Muscle of arm (tissue), 12 donors: ENCODE results near the gene APOC1. TPM values are rescaled to one million over a fixed set of nuclear protein-coding genes. Genes with fewer than 3 reads are reported as not detected.

Experiments used
- DNase-seq: peaks from one replicate; pipeline ENCODE4 v3.0.0-alpha.2; 2013
- polyA plus RNA-seq, 12 donors: library from polyadenylated mRNA; unstranded; fragments of 120-200 nt; gene quantifications; one replicate each; pipeline ENCODE4 v1.2.1, GENCODE V29; 2013; ENCODE audit not compliant: insufficient read length in 12 of 12

APOC1 gene
- polyA plus RNA-seq, 12 donors, result 7.9 to 62.6 (median 15.9) TPM; not detected in 1

DNA sequence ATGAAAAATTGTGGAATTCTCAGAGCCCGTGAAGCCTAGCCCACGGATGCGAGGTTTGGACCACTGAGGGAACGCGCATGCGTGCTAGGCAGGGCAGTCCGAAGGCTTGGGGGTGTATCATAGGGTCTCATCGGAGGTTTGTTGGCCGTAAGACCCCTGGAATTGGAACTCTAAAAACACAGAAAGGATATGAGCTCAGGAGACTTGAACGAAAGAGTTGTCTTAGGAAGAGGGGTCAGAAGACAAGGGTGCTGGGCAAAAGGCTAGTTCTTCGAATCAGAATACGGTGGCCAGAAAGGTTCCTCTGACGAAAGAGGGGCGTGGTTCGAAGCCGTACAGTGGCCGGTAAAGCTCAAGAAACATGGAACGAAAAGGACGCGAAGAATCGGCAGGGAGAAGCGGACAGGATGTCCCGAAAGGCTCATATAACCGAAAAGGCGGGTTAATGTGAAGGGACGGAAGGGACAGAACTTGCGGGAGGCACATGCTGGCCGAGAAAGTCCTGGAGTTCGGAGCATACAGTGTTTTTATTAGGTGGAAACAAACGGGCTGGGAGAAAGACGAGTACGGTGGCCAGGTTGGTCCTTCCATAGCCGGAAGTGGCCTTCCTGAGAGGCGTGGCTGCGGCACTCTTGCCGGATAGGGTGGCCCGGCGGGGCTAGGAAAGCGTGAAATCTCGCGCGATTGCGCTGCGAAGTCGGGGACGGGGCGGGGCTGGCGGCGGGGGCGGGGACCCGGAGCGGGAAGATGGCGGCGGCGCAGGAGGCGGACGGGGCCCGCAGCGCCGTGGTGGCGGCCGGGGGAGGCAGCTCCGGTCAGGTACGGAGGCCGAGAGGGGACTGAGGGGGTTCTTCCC lies 40.5 kb downstream of the APOC1 start, which contains the start of gene CLPTM1:
Gene CLPTM1, plus strand, starts transcription at position 732 of the 856 bp plus-strand sequence. Its CDS starts 16 bp downstream, at position 748.
- DNase-seq, result peak; percentile 97

DNA sequence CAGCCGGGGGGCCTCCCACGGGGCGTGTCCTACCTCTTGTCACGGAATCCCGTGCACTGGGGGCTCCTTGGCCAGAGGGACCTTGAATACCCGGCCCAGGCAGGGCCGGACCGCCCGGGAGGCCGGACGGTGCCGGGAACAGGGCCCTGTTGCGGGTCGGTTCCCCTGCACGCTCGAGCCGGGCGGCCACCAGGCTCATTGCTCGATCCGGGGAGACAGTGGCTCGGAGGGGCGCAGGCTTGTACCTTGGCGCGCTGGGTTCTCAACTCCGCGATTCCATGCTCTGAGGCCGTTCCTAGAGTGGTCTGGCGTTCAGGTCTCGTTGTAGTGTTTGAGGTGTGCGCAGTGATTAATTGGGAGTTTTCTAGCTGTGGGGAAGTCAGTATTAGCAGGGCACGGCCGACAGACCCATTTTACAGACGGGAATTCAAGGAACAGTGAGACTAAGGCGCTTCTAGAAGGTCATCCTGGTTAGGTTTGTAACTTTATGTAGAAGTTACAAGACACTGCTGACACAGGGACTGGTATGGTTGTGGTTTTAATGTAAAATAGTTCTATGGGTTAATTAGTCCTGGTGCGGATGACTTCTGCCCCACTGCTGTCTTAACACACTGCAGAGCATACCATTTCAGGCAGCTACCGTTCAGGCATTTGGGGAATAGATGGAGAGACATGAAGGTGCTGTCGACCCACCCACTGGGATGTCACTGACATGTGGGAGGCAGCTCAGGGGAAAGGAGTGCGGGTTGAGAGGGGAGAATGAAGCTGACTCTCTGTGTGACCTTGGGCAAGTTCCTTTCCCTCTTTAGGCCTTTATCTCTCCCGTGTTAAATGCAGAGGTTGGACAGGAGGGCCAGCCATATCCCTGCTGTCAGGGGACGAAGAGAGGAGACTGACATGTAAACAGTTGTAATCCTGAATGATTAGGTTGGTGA lies 41.4 kb downstream of the APOC1 start:
- DNase-seq, result no peak

DNA sequence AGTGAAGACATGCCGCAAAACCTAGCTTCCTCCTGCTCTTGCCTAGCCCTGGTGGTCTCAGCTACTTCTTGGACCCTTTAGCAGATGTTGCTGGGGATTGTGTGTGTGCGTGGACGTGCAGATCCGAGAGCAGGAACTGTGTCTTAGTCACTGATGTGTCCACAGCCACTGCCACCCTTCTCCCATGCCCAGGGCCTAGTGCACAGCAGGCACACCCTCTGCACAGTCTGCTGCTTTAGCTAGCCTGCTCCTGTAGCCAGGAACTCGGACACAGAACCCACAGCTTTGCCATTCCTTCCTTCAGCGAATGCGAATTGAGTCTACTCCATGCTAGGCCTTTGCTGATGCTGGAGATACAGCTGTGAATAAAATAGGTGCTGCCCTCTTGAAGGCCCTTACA lies 43.1 kb downstream of the APOC1 start:
- no peak for DNase-seq

DNA sequence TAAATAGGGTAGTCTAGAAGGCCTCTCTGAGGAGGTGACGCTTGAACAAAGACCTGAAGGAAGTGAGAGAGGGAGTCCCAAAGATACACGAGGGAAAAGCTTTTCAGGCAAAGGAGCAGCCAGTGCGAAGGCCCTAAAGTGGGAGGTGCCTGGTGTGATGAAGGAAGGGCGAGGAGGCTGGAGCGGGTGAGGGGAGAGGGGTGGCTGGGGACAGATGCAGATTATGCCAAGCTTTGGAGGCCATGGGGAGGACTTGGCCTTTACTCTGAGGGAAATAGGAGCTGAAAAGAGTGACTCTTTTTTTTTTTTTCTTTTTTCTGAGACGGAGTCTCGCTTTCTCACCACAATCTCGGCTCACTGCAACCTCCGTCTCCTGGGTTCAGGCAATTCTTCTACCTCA lies 43.7 kb downstream of the APOC1 start:
- DNase-seq, result no peak

DNA sequence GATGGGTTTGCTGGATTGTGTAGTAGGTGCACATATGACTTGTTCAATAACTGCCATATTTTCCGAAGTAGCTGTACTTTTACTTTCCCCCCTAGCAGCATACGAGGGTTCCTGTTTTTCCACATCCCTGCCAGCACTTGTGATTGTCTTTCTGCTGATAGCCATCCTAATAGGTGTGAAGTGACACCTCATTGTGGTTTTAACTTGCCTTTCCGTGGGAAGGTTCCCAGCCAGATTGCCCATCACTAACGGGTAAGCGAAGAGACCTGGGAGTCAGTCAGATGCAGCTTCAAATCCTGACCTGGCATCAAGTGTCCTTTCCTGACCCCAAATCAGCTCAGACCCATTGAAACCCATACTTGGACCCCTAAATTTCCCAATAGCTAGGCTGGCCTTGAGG lies 45.3 kb downstream of the APOC1 start:
- no peak for DNase-seq

DNA sequence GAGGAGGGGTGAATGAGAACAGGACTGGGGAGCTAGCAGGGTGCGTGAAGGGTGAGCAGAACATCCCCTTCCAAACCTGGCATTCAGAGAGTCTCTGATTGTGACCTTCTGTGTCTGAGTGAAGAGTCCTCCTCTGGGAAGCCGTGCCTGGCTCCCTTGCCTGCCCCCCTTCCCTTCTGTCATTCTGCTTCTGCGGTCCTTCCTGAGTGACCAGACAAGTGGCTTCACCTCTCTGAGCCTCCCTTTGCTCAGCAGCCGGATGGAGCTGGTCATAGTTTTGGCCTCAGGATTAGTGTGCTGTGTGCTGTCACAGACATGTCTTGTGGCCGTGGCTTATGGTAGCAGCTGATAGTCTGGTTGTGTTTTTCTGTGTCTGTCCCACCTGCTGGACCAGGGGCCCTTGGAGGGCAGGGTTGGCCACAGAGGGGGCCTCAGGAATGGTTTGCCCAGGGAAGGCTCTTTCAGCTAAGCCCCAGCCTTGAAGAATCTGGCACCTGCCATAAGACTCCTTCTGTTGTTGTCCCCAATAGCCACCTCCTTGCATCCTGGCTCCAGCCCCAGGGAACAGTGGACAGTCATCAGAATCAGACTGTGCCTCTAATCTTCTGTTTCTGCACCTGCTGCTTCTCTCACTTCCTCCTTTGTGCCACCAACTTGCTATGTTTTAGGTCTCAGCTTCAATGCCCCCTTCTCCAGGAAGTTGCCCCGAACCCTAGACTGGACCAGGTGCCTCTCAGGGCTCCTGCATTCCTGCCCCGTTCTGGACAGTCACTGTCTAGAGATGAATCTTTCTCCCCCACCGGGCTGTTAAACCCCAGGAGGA lies 46.7 kb downstream of the APOC1 start:
- DNase-seq, result no peak

DNA sequence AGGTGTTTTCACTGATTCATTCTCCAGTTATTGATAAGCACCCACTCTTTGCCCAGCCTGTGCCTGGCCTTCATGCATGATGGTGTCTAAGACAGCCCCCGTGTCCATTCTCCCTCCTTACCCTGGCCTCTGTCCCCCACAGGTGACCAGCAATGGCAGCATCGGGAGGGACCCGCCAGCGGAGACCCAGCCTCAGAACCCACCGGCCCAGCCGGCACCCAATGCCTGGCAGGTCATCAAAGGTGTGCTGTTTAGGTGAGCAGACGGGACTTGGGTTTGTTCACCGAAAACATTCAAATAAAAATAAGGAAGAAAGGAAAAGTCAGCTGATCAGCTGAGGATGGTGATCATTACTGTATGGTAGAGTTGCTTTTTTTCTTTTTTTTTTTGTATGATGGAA lies 47.4 kb downstream of the APOC1 start:
- DNase-seq, result no peak

DNA sequence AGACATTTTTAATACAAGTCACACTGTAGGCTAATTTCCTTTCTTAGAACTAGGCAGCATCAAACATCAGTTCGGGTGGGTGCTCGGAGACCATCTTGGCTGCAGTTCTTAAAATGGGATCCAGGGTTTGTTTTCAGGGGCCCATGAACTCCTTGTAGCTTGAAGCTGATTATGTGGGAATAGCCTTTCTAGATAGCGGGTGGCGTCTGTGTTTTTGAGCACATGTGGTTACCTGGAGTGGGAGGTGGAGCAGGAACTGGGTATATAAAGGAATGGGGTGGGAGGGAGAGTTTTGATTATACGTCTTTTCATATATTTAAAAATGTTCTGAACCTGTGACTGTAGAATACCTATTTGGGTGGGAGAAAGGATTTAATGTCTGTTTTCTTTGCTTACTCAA lies 53.7 kb downstream of the APOC1 start:
- no peak for DNase-seq

DNA sequence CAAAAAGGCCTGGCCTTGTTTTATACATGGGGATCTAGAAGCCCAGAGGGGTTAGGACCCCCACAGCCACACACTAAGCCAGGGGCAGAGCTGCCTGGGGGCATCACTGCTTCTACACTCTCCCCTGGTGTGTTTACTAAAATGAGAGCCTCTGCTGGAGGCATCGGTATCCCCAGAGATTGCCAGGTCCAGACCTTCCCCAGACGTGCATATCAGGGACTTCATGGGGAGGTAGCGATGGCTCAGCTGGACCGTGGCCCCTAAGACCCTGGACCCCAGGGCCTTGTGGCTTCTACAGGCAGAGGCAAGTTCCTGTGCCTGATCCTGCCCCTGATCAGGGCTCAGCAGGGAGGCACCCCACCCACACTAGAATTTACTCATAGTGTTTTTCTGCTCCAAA lies 54.3 kb downstream of the APOC1 start:
- no peak for DNase-seq

Other genes with a start within 250 kb of the APOC1 start
- gene CEACAM19, start 243.1 kb upstream of the APOC1 start, polyA plus RNA-seq, result 10 to 100 TPM in 3 of 12 donors, 1 to 10 TPM in 8, not detected in 1; 4.4 to 13.3 (median 8.3) TPM
- gene CEACAM16, start 215.5 kb upstream of the APOC1 start, polyA plus RNA-seq, result under 1 TPM in 9 of 12 donors, not detected in 3; 0.26 to 0.89 (median 0.53) TPM
- 10 to 100 TPM in 5 of 12 donors, 1 to 10 TPM in 6, not detected in 1; 8.4 to 25.4 (median 9.6) TPM for gene BCL3, start 165.9 kb upstream of the APOC1 start, polyA plus RNA-seq
- gene CBLC, start 136.7 kb upstream of the APOC1 start, polyA plus RNA-seq, result 1 to 10 TPM in 3 of 12 donors, under 1 TPM in 4, not detected in 5; 0.11 to 9.9 (median 0.18) TPM
- gene BCAM, start 105.5 kb upstream of the APOC1 start, polyA plus RNA-seq, result 100 to 1,000 TPM in 11 of 12 donors, not detected in 1; 113 to 274 (median 169) TPM
- 10 to 100 TPM in 11 of 12 donors, not detected in 1; 32.7 to 96.2 (median 44.5) TPM for gene NECTIN2, start 68.3 kb upstream of the APOC1 start, polyA plus RNA-seq
- 10 to 100 TPM in 11 of 12 donors, not detected in 1; 24.1 to 49.4 (median 30.2) TPM for gene TOMM40, start 23.4 kb upstream of the APOC1 start, polyA plus RNA-seq
- 10 to 100 TPM in 11 of 12 donors, not detected in 1; 20.6 to 69.6 (median 36.6) TPM for gene APOE, start 8.8 kb upstream of the APOC1 start, polyA plus RNA-seq
- gene APOC4, start 27.6 kb downstream of the APOC1 start, polyA plus RNA-seq, result under 1 TPM in 2 of 12 donors, not detected in 10; 0.40 to 0.41 TPM
- gene APOC2, start 31.4 kb downstream of the APOC1 start, polyA plus RNA-seq, result 1 to 10 TPM in 3 of 12 donors, under 1 TPM in 5, not detected in 4; 0.30 to 6.5 (median 0.72) TPM
- 10 to 100 TPM in 11 of 12 donors, not detected in 1; 44.9 to 93.6 (median 54.1) TPM for gene CLPTM1, start 40.8 kb downstream of the APOC1 start, polyA plus RNA-seq
- 10 to 100 TPM in 1 of 12 donors, 1 to 10 TPM in 10, not detected in 1; 2.7 to 11.7 (median 4.6) TPM for gene RELB, start 86.9 kb downstream of the APOC1 start, polyA plus RNA-seq
- gene CLASRP, start 124.4 kb downstream of the APOC1 start, polyA plus RNA-seq, result 10 to 100 TPM in 11 of 12 donors, not detected in 1; 35.7 to 78.3 (median 40.6) TPM
- 1 to 10 TPM in 3 of 12 donors, under 1 TPM in 7, not detected in 2; 0.25 to 2.2 (median 0.54) TPM for gene ZNF296, start 161.9 kb downstream of the APOC1 start, polyA plus RNA-seq
- gene GEMIN7, start 164.7 kb downstream of the APOC1 start, polyA plus RNA-seq, result 10 to 100 TPM in 11 of 12 donors, not detected in 1; 14.0 to 26.1 (median 22.3) TPM
- gene PPP1R37, start 178.6 kb downstream of the APOC1 start, polyA plus RNA-seq, result 10 to 100 TPM in 11 of 12 donors, not detected in 1; 15.0 to 43.3 (median 20.3) TPM
- 1 to 10 TPM in 1 of 12 donors, under 1 TPM in 8, not detected in 3; 0.07 to 1.1 (median 0.12) TPM for gene NKPD1, start 246.4 kb downstream of the APOC1 start, polyA plus RNA-seq